ENCODE data around the gene FXYD3. TPM values are rescaled to one million over a fixed set of nuclear protein-coding genes. Genes with fewer than 3 reads are reported as not detected.

FXYD3 gene
- total and polyA plus RNA-seq, 2 experiments from 2014 or later, result 0.81 TPM; not detected in 1

GRCh38 chr19:35073516-35073915, 42.1 kb upstream of the FXYD3 start (continued):
- TF ChIP-seq REST (IDR thresholded peaks at IDR 0.05; ENCODE audit: unreplicated experiment), result no peak
- TF ChIP-seq STAT1 (IDR thresholded peaks at IDR 0.05; ENCODE audit: unreplicated experiment), result no peak
- TF ChIP-seq ETS1 (IDR thresholded peaks at IDR 0.05), result no peak
- no peak for TF ChIP-seq NANOG (IDR thresholded peaks at IDR 0.05; ENCODE audit: borderline replicate concordance)

GRCh38 chr19:35073941-35074340, 41.7 kb upstream of the FXYD3 start:
- Histone ChIP-seq H3F3A (replicated peaks; ENCODE audit: low read depth) (peaks cover 11% of the 10 kb centered on the region; the same call in 1 of the 2 replicates), H3K79me2 (replicated peaks; ENCODE audit: insufficient read depth) (no peaks in the 10 kb centered on the region), H3K4me2 (no peak overlapping the region), H3K4me1 (ENCODE audit: insufficient read depth) (peaks cover 12% of the 10 kb centered on the region), H3K27ac (ENCODE audit: low read depth) (no peak overlapping the region), H3K36me3 (ENCODE audit: insufficient read depth) (no peaks in the 10 kb centered on the region), H4K20me1 (replicated peaks; ENCODE audit: insufficient read depth) (no peaks in the 10 kb centered on the region), H2AFZ (no peak overlapping the region), H3K4me3 (no peak overlapping the region), H3K27me3 (ENCODE audit: insufficient read depth) (no peaks in the 10 kb centered on the region), H3K9me2 (ENCODE audit: insufficient read depth) (0 out of 2 replicates have a peak, but pooled peaks cover 4% of the 10 kb centered on the region)
- Mint-ChIP-seq H3K4me1 (peaks cover 9% of the 10 kb centered on the region), H3K4me3 (no peak overlapping the region), H3K27ac (no peak overlapping the region), H3K36me3 (ENCODE audit: low read depth) (no peaks in the 10 kb centered on the region; the same call in 2 of the 3 replicates), H3K9me3 (peaks cover 2% of the 10 kb centered on the region; the same call in 1 of the 3 replicates), H3K27me3 (ENCODE audit: insufficient read depth, low read depth, poor library complexity) (peaks cover 15% of the 10 kb centered on the region)
- TF ChIP-seq ZNF462 (CRISPR knock-in tag; IDR thresholded peaks at IDR 0.05), result no peak
- TF ChIP-seq REST (IDR thresholded peaks at IDR 0.05; ENCODE audit: unreplicated experiment), result no peak
- DNase-seq (ENCODE audit: low spot score) (no peak), ATAC-seq (no peak)

Data from GM23338 (cell line).